Skin epidermis (tissue), 12 donors: Measurements from ENCODE around the gene CGA.
"Not testable (repeated sequence)": the region's sequence is repeated elsewhere in the genome, so short reads cannot be mapped to it uniquely, and the experiment has no call there.

ENCODE experiments used
- H3K27ac ChIP-seq, 21 experiments: fragments of 200-600 bp; sonication (generic) in 11 of 21; one replicate each; pipeline ENCODE4 v1.5.0; 2020; ENCODE audit warnings: mild to moderate bottlenecking in 3 of 21, inconsistent platforms in 2 of 21, moderate library complexity in 2 of 21
- H3K4me3 ChIP-seq, 7 experiments: fragments of 200-600 bp; sonication (generic) in 2 of 7; one replicate each; pipeline ENCODE4 v1.5.0; 2020; ENCODE audit warnings: inconsistent platforms in 2 of 7, mild to moderate bottlenecking in 2 of 7, moderate library complexity in 1 of 7

The CGA gene

DNA sequence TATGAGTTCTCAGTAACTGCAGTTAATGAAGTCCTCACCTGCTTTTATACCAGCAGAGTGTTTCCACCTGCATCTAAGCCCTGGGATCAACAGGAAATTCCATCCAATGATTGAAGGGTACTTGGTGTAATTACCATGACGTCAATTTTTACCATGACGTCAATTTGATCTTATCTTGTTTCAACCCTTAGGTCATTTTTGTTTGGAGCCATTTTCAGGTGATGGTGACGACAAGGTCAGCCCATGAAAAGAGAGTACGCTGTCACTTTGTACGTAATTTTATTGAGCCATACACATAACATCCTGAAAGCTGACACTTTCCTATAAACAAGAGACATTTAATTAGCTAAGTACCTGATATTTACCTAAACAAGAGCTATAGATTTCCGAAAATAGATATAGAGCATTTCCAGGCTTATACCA lies at the start of gene CGA:
TSS of gene CGA (minus strand) at position 20 of the 423 bp plus-strand sequence. CDS start 6,906 bp downstream, outside the sequence.
- Histone ChIP-seq H3K27ac (no peak within 1 kb of the TSS), H3K4me3 (no peak within 1 kb of the TSS)

DNA sequence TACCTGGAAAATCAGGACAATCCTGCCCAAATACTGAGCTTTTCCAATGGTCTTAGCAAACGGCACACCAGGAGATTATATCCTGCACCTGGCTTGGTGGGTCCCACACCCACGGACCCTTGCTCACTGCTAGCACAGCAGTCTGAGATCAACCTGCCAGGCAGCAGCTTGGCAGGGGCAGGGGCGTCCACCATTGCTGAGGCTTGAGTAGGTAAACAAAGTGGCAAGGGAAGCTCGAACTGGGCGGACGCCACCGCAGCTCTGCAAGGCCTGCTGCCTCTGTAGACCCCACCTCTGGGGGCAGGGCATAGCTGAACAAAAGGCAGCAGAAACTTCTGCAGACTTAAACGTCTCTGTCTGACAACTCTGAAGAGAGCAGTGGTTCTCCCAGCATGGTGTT lies 45.0 kb upstream of the CGA start:
- not testable (repeated sequence) for H3K27ac ChIP-seq, H3K4me3 ChIP-seq

DNA sequence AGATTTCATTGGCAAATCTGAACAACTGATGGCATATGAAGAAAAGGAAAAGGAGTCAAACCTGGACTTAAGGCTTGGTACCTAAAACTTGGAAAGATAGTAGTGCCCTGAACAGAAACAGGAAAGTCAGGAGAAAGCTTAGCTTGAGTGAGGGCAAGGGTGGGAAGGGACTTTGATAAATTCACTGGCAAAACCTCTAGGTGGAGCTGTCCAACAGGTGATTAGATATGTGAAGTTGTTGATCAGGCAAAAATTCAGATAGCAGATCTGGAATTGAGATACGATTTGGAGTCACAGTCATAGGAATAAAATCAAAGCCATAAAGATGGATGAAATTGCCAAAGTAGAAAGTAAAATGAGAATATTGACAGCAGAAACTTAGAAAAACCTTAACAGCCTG lies 44.3 kb upstream of the CGA start:
- Histone ChIP-seq H3K27ac (no peak overlapping the region), H3K4me3 (no peak overlapping the region)

DNA sequence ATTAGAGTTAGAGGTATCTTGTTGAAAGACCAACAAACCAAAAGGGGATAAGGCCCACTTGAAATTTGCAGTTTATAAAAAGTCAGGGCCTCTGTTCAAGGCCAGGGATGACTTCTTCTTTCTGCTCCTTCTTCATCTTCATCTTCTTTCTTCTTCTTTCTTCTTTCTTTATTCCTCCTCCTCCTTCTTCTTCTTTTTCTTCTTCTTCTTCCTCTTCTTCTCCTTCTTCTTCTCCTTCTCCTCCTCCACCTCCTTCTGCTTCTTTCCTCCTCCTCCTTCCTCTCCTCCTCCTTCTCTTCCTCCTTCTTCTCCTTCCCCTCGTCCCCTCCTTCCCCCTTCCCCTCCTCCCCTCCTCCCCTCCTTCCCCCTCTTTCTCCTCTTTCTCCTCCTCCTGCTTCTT lies 42.1 kb upstream of the CGA start:
- no peak overlapping the region for H3K4me3 ChIP-seq
- H3K27ac ChIP-seq, result no peak overlapping the region

DNA sequence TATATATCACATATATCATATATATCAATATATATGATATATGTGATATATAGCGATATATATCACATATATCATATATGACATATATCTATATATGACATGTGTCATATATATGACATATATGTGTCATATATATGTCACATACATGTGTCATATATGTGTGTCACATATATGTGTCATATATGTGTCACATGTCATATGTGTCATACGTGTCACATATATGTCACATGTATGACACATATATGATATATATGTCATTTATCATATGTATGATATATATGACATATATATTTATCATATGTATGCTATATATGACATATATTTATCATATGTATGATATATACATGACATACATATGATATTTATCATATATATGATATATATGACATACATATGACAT lies 32.8 kb upstream of the CGA start:
- H3K4me3 ChIP-seq, result no peak overlapping the region
- H3K27ac ChIP-seq, result no peak overlapping the region

DNA sequence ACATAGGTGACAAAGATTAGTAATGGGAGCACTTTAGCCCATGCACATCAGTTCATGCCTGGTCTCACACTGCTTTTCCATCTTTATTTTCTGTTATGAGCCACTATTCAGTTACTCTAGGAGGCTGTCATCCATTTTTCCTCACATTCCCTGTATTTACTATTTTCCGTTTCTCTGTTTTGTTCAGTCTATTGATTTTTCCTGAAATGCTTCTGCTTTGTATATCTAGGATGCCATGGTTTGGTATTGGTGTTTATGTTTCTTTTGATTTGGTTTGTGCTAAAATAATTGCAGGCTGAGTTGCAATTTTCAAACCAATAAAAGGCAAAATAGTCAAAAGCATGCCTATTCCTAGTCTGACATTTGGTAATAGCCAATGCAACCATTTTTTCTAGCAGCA lies 31.6 kb upstream of the CGA start:
- H3K27ac ChIP-seq, result no peak overlapping the region
- no peak overlapping the region for H3K4me3 ChIP-seq

DNA sequence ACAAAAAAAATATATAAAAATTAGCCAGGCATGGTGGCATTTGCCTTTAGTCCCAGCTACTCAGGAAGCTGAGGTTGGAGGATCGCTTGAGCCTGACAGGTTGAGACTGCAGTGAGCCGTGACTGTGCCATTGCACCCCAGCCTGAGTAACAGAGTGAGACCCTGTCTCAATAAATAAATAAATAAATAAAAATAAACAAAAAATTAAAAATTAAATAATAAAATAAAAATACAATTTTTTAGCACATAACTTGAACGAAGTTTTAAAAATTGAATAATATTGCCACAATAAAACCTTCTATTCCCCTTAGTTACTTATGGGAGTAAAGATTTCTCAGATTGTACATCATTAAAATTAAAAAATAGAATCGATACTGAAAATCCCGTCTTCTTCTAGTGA lies 29.2 kb upstream of the CGA start:
- H3K4me3 ChIP-seq, result no peak overlapping the region
- no peak overlapping the region for H3K27ac ChIP-seq

DNA sequence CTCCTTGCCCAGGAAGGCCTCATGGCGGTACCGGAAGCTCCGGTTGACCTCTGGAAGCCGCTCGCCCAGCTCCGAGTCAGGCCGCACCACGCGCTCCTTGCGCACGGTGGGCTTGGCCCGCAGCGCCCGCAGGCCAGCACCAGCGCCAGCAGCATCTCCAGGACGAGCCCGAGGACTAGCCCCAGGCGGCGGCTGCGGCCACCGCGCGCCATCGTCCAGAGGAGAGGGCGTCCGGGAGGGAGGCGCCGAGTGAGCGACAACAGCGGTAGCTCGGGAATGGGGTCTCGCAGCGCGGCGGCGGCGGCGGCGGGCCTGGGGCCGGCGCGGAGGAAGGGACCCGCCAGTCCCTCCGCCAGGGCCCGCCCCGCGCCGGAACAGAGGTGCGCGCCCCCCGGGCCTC lies 27.6 kb upstream of the CGA start:
- no peak overlapping the region for H3K27ac ChIP-seq
- no peak overlapping the region for H3K4me3 ChIP-seq

DNA sequence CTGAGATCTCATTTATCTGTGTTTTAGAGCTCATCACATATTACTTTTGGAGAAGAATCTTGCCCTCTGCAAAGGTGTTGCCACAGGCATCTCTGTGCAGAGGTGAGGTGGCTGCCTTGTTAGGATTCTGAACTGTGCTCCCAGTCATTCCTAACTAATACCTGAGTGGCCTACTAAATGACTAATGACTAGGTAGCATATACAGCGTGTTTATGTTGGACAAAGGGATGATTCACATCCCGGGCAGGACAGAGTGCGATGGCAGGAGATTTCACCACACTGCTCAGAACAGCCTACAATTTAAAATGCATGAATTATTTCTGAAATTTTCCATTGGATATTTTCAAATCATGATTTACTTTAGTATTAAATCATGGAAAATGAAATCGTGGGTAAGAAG lies 23.1 kb upstream of the CGA start:
- no peak overlapping the region for H3K4me3 ChIP-seq
- H3K27ac ChIP-seq, result no peak overlapping the region

DNA sequence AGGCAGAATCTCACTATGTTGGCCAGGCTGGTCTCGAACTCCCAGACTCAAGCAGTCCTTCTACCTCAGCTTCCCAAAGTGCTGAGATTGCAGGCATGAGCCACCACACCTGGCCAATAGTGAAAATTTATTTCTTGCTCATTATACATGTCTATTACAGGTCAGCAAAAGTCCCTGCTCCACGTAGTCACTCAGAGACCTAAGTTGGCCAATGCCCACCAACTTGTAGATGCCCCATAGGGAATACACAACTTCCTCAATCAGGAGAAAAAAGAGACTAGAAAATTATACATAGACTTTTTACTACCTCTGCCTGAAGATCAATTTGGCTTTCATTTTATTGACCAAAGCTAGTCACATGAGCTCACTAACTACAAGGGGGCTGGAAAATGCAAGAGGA lies 22.0 kb upstream of the CGA start:
- no peak overlapping the region for H3K4me3 ChIP-seq
- no peak overlapping the region for H3K27ac ChIP-seq

DNA sequence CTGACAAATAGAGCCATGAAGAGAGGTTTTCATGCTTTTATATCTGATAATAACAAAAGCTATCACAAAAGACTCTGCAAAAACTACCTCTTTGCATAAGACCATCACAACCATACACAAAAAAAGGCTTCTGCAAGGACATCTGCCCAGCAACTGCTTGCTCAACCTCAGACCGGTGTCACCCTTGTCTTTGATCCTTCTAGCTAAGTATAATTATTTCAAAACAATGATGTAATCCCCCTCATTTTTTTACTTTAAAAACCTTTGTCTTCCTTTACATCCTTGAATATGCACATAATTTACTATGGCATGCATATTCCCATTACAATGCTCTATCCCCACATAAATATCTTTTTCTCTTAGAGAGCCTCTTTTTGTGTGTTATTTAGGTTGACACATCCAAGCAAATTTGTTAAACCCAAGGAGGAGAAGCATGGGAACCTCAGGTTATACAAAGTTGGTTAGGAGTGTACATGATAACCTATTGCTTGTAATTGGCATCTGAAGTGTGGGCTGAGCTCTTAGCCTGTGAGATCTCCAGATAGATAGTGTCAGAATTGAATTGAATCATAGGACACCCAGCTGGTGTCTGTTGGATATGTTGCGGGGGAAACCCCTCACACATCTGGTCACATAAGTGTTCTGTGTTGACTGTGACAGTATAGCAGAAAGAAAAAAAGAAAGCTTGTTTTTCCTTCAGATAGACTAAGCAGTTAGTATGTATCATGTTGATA lies 20.7 kb upstream of the CGA start:
- Histone ChIP-seq H3K4me3 (no peak overlapping the region), H3K27ac (no peak overlapping the region)

DNA sequence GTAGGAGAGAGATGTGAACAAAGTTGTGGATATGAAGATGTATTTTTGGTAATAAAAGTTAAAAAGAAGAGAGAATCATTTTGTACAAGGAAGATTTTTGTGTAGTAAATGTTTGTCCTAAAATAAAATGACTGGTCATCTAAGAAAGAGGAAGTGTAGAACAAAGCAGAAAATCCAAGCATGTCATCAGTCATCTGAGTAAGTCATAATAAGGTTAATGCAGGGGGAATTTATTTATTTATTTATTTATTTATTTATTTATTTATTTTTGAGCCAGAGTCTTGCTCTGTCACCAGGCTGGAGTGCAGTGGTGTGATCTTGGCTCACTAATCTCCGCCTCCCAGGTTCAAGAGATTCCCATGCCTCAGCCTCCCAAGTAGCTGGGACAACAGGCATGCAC lies 15.7 kb upstream of the CGA start:
- no peak overlapping the region for H3K4me3 ChIP-seq

DNA sequence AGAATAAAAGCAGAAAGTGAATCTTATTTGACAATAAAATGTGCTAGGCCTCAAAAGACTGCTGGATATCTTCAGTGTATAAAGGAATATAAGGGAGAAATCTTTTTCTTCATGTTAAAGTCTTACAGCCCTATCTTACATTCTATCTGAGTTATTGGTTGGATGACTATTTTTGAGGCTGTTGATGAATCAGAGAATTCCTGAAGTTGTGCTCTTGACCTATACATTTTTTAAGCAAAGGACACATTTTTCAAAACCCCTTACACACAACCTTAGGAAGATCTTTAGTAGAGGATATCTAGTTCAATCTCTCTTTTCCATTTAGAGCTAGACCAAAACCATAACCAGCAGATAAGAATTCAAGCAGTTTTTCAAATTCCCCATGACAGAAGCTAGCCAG lies 10.9 kb upstream of the CGA start:
- Histone ChIP-seq H3K27ac (no peak overlapping the region), H3K4me3 (no peak overlapping the region)

More for the DNA sequence above, 15.7 kb upstream of the CGA start:
- H3K27ac ChIP-seq, result no peak overlapping the region

DNA sequence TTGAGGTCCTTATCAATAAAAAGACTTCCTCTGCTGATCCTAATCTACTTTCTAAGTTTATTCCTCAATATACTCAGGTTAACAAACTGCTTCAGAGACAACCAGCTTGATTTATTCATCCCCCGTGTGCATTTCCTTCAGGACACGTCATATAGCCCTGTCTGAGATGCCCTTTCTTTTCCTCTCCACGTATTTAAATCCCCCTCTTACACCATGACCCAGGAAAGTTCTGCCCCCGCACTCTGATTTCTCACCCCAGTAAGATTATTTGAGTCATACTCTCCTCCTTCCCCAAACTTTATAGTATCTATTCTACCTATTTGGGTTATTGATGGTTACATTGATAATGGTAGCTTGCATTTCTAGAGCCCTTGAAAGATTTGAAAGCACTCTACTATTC lies 9.8 kb upstream of the CGA start:
- Histone ChIP-seq H3K27ac (no peak overlapping the region), H3K4me3 (no peak overlapping the region)

DNA sequence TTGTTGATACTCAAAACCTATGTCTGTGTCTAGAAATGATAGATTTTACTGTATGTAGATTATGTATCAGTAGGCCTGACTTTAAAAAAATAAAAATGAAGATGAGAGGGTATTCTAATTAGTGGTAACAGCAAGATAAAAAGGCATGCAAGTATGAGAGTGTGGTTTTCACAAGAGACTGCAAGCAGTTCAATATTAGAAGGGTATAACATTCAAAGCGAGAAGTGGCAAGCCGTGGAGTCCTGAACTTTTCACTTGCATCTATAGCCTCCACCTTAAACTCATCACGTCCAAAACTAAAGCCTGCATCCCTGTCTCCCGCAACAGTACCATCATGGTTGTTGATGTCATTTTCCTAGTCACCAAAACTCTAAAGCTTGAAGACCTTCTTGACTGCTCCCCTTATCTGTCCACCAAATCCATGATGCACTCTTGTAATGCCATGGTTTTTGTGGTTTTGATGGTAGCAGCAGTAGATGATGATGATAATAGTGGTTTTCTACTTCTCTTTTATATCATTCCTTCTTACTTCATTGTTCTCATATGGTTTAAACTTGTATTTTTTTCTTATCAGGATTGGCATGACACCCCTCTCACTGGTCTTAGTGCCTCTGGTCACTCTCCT lies 9.2 kb upstream of the CGA start:
- H3K27ac ChIP-seq, result no peak overlapping the region
- no peak overlapping the region for H3K4me3 ChIP-seq

DNA sequence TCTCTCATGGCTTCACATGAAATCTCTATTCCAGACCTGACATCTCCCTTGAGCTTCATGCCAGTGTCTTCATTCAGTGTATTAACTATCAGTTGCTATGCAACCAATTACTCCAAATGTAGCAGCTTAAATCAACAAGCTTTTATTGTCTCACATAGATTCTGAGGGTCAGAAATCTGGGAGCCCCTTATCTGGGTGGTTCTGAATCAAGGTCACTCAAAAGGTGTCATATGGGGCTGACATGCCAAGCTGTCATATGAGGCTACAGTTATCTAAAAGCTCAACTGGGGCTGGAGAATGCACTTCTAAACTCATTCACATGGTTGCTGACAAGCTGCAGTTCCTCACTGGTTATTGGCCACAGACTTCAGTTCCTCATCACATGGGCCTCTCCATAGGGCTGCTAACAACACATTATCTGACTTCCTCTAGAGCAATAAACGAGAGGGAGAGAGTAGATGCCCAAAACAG lies 7.3 kb upstream of the CGA start:
- Histone ChIP-seq H3K4me3 (no peak overlapping the region), H3K27ac (no peak overlapping the region)

DNA sequence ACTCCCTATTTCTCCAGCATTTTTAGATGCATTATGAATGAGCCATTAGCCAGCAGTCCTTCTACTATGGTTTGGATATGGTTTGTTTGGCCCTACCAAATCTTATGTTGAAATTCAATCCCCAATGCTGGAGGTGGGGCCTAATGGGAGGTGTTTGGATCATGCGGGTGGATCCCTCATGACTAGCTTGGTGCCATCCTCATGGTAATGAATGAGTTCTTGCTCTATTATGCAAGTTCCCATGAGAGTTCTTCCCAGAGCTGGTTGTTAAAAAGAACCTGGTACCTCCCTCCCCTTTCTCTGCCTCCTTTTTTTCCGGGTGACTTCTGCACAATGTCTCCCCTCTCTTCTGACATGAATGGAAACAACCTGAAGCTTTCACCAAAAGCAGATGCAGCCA lies 6.2 kb upstream of the CGA start:
- Histone ChIP-seq H3K4me3 (no peak overlapping the region), H3K27ac (no peak overlapping the region)

DNA sequence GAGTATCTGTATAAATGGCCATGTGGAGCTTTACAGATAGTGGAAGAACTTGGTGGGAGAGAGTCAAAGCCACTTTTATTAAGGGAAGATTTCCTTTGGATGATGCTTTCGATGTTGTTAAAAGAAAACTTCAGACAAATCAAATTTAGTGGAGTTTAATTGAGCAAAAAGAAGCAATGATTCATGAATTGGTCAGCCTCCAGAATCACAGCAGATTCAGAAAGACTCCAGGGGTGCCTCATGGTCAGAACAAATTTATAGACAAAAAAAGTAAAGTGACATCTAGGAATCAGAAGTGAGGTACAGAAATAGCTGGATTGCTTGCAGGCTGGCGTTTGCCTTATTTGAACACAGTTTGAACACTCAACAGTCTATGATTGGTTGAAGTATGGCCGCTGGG lies 5.3 kb upstream of the CGA start:
- no peak overlapping the region for H3K27ac ChIP-seq
- H3K4me3 ChIP-seq, result no peak overlapping the region

DNA sequence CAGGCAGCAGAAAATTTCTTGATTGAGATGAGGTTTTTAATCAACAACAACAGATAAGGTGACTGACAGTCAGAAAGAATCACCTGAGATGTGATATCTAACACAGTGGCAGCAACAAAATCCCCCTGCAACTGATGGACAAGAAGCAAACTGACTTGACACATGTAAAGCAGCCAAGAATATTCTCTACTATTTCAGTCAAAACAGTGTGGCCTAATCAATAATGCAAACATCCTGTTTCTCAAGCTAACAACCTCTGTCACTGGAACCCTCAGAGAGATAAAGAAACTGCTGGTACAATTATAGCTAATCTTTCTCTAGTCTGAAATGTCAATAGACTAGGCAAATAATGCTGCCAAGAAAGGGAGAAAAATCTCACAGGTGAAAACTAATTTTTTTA lies 4.6 kb upstream of the CGA start:
- Histone ChIP-seq H3K27ac (no peak overlapping the region), H3K4me3 (no peak overlapping the region)

DNA sequence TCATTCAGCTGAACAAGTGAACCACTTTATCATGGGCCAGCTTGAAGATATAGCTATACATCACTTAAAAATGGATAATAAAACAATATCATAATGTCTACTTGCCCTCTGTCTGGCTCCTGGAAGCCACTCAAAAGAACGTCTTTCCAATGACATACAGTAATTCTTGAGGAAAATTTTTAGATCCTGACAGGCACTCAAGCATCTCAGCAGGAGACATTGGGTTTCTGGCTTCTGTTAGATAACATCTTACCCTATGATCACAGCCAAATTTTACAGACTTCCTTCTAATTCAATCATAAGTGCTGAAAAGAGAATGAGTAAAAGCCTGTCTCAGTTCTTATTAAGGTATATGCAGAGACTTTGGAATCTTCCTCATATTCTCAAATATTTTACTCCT lies 330 bp downstream of the CGA start:
- Histone ChIP-seq H3K27ac (no peak overlapping the region), H3K4me3 (no peak overlapping the region)

DNA sequence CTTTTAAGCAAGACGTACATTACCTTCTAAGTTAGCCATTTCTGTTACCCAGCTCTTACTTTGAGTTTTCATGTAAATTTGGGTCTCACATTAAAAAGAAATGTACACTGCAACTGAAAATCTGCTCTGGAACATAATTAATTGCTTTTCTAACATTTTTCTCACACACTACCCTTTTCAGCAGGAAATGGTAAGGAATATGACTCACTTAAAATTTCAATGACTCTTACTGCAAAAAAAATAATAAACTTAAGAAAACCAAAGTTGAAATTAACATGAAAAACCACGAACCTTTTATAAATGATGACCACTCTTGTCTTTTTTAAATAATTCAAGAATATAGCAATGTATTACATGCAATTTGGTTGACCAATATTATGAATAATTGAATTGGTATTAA lies 1.3 kb downstream of the CGA start:
- Histone ChIP-seq H3K27ac (no peak overlapping the region), H3K4me3 (no peak overlapping the region)

DNA sequence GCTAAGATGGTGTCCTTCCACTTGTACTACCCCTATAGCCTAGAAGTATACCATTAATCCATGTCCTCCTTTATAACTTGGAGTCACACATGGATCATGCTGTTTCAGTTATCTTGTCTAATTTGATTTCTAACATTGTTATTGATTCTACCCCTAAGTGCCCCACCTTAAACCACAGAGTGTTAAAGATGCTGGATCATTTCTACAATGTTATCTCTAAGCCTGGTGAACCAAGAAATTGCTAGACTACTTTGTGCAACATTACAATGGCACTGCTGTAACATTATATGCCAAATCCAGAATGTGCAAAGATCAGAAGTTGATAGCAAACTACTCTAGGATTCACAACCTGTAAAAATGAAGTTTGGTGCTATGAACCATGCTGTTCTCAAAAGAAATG lies 1.7 kb downstream of the CGA start:
- Histone ChIP-seq H3K27ac (no peak overlapping the region), H3K4me3 (no peak overlapping the region)
